Right lobe of liver (tissue), 4 donors: Measurements from ENCODE around the gene ZNF879.

Source experiments
- POLR2A ChIP-seq: fragments of 450-650 bp; IDR thresholded peaks from one replicate; pipeline ENCODE4 v1.6.1; 2017; ENCODE audit warnings: antibody characterized with exemption, mild to moderate bottlenecking
- TF ChIP-seq, protein P1 (sequence below), 4 donors: fragments of 200-600 bp in 3 of 4; fragments of 450-650 bp in 1 of 4; IDR thresholded peaks; one replicate each; pipeline versions ENCODE4 v1.5.1 to v1.8.0; 2016 to 2022; ENCODE audit warnings: antibody characterized with exemption in 4 of 4, mild to moderate bottlenecking in 2 of 4
- donor health status: DM: no; HTN: no; CAD: no.
- donor health status: DM: no; HTN: no; CAD: no.
- donor health status: DM: no; HTN: yes; CAD: no.

DNA sequence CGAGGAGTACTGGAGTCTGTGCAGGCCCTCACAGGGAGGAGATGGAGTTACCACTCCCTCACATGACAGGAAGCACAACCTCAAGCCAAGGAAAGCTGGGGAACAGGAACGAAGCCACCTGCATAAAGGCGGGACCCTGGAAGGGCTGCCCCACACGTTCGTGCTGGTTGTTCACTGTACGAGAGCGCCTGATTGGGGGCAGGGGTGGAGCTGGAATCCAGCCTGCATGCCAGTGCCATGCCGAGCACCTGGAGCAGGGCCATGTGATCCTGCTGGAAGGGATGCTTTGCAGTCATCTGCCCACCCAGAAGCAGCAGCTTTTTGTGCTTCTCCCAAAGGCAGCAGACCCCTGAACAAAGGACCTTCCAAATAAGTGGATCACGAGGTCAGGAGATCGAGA lies 39.9 kb upstream of the ZNF879 start:
- TF ChIP-seq, protein P1, sequence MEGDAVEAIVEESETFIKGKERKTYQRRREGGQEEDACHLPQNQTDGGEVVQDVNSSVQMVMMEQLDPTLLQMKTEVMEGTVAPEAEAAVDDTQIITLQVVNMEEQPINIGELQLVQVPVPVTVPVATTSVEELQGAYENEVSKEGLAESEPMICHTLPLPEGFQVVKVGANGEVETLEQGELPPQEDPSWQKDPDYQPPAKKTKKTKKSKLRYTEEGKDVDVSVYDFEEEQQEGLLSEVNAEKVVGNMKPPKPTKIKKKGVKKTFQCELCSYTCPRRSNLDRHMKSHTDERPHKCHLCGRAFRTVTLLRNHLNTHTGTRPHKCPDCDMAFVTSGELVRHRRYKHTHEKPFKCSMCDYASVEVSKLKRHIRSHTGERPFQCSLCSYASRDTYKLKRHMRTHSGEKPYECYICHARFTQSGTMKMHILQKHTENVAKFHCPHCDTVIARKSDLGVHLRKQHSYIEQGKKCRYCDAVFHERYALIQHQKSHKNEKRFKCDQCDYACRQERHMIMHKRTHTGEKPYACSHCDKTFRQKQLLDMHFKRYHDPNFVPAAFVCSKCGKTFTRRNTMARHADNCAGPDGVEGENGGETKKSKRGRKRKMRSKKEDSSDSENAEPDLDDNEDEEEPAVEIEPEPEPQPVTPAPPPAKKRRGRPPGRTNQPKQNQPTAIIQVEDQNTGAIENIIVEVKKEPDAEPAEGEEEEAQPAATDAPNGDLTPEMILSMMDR (IDR thresholded peaks at IDR 0.05), result no peak
- TF ChIP-seq POLR2A, result no peak
